Astrocyte (in vitro differentiated cells and primary cell): Measurements from ENCODE around the gene KRTAP25-1. TPM values are rescaled to one million over a fixed set of nuclear protein-coding genes. Genes with fewer than 3 reads are reported as not detected.

Experiments used
- DNase-seq: peaks from one replicate; pipeline ENCODE4 v3.0.0-alpha.2; 2010; ENCODE audit warnings: low read depth
- FAIRE-seq: peaks from 2 replicates; lab custom pipeline; 2011; peaks lifted over from hg19 to GRCh38; lab: Jason Lieb, UNC
- H2AFZ ChIP-seq: 2 replicates; pipeline ENCODE4 v1.6.0; 2012; ENCODE audit warnings: low read depth, low read length, inconsistent platforms
- H3K27ac ChIP-seq: 2 replicates; pipeline ENCODE4 v1.5.1; 2011; ENCODE audit warnings: low read depth, low read length, inconsistent platforms
- H3K27me3 ChIP-seq: 2 replicates; pipeline ENCODE4 v1.6.0; 2011; ENCODE audit warnings: low read length, inconsistent platforms; ENCODE audit not compliant: insufficient read depth
- H3K36me3 ChIP-seq: 2 replicates; pipeline ENCODE4 v1.5.1; 2011; ENCODE audit warnings: low read length, inconsistent platforms; ENCODE audit not compliant: insufficient read depth
- H3K4me1 ChIP-seq: 2 replicates; pipeline ENCODE4 v1.5.1; 2011; ENCODE audit warnings: low read length, inconsistent platforms; ENCODE audit not compliant: insufficient read depth
- H3K4me2 ChIP-seq: 2 replicates; pipeline ENCODE4 v1.6.0; 2012; ENCODE audit warnings: low read length, inconsistent platforms
- H3K4me3 ChIP-seq: 2 replicates; pipeline ENCODE4 v1.5.1; 2011; ENCODE audit warnings: low read depth, mild to moderate bottlenecking, low read length, inconsistent platforms; ENCODE audit not compliant: insufficient read depth
- H3K79me2 ChIP-seq: 2 replicates; pipeline ENCODE4 v1.6.0; 2012; ENCODE audit warnings: mild to moderate bottlenecking, low read length, inconsistent platforms; ENCODE audit not compliant: insufficient read depth
- H3K9ac ChIP-seq: 2 replicates; pipeline ENCODE4 v1.6.0; 2012; ENCODE audit warnings: mild to moderate bottlenecking, low read length, inconsistent platforms
- H3K9me3 ChIP-seq: 2 replicates; pipeline ENCODE4 v1.5.1; 2012; ENCODE audit warnings: low read depth, mild to moderate bottlenecking, low read length, inconsistent platforms; ENCODE audit not compliant: insufficient read depth
- H4K20me1 ChIP-seq: 2 replicates; pipeline ENCODE4 v1.6.0; 2012; ENCODE audit warnings: low read length, inconsistent platforms; ENCODE audit not compliant: insufficient read depth
- H3K27ac Mint-ChIP-seq: one replicate; pipeline ENCODE4 v1.8.0; 2021; ENCODE audit warnings: mild to moderate bottlenecking, mixed read lengths; ENCODE audit not compliant: unreplicated experiment
- H3K27me3 Mint-ChIP-seq: one replicate; pipeline ENCODE4 v1.8.0; 2021; ENCODE audit warnings: low read depth, mixed read lengths; ENCODE audit not compliant: unreplicated experiment
- H3K36me3 Mint-ChIP-seq: one replicate; pipeline ENCODE4 v1.8.0; 2021; ENCODE audit warnings: low read depth, mixed read lengths; ENCODE audit not compliant: unreplicated experiment
- H3K4me1 Mint-ChIP-seq: one replicate; pipeline ENCODE4 v1.8.0; 2021; ENCODE audit warnings: low read depth, mixed read lengths; ENCODE audit not compliant: unreplicated experiment
- H3K4me3 Mint-ChIP-seq: one replicate; pipeline ENCODE4 v1.8.0; 2021; ENCODE audit warnings: mild to moderate bottlenecking, moderate library complexity, mixed read lengths; ENCODE audit not compliant: unreplicated experiment
- H3K9me3 Mint-ChIP-seq: one replicate; pipeline ENCODE4 v1.8.0; 2021; ENCODE audit warnings: mild to moderate bottlenecking, mixed read lengths; ENCODE audit not compliant: unreplicated experiment
- EZH2 ChIP-seq: IDR thresholded peaks from 2 replicates; pipeline ENCODE4 v1.6.1; 2012; ENCODE audit warnings: mild to moderate bottlenecking, low read length, inconsistent platforms; ENCODE audit not compliant: insufficient read depth
- total RNA-seq: library from RNA; stranded (reverse); gene quantifications from 2 replicates; pipeline ENCODE4 v1.2.1, GENCODE V29; 2021
- TF ChIP-seq, protein P1 (sequence below): IDR thresholded peaks from 2 replicates; pipeline ENCODE4 v1.5.1; 2011; ENCODE audit warnings: low read depth, mild to moderate bottlenecking, inconsistent platforms, low read length, moderate library complexity; ENCODE audit not compliant: insufficient read depth

KRTAP25-1 gene
- total RNA-seq, 1 donor from 2014 or later: not detected

DNA sequence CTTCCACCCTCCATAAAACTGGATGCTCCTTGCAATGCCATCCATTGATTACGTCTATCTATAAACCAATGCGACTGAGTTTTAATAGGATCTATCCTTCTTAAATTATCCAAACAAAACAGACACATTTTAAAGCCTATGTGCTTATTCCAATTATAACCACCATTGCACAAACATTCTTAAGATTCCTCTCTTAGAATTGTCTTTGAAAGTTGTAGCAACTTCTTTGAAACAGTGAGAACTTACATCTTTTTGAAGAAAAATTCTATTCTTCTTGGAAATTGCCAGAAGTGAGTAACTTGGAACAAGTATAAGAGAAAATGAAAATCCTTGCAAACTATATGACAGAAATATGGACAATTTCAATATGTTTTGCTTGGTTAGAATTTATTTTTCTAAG lies 30.9 kb upstream of the KRTAP25-1 start, which contains the start of gene KRTAP26-1:
Gene KRTAP26-1 (minus strand): TSS at position 101 of the 400 bp plus-strand sequence. CDS start 280 bp downstream, outside the sequence.
- Histone ChIP-seq H4K20me1 (no peaks in the 10 kb centered on the region), H3K4me2 (no peak within 1 kb of the TSS), H2AFZ (no peak within 1 kb of the TSS), H3K9ac (no peak within 1 kb of the TSS), H3K79me2 (no peaks in the 10 kb centered on the region), H3K27ac (no peak within 1 kb of the TSS), H3K27me3 (no peaks in the 10 kb centered on the region), H3K36me3 (no peaks in the 10 kb centered on the region), H3K4me3 (no peak within 1 kb of the TSS), H3K4me1 (no peaks in the 10 kb centered on the region), H3K9me3 (no peaks in the 10 kb centered on the region)
- FAIRE-seq (no peak), DNase-seq (no peak)
- Mint-ChIP-seq H3K27ac (no peak within 1 kb of the TSS), H3K36me3 (no peaks in the 10 kb centered on the region), H3K4me3 (no peak within 1 kb of the TSS), H3K4me1 (no peaks in the 10 kb centered on the region), H3K9me3 (no peaks in the 10 kb centered on the region), H3K27me3 (no peaks in the 10 kb centered on the region)
- TF ChIP-seq, protein P1, sequence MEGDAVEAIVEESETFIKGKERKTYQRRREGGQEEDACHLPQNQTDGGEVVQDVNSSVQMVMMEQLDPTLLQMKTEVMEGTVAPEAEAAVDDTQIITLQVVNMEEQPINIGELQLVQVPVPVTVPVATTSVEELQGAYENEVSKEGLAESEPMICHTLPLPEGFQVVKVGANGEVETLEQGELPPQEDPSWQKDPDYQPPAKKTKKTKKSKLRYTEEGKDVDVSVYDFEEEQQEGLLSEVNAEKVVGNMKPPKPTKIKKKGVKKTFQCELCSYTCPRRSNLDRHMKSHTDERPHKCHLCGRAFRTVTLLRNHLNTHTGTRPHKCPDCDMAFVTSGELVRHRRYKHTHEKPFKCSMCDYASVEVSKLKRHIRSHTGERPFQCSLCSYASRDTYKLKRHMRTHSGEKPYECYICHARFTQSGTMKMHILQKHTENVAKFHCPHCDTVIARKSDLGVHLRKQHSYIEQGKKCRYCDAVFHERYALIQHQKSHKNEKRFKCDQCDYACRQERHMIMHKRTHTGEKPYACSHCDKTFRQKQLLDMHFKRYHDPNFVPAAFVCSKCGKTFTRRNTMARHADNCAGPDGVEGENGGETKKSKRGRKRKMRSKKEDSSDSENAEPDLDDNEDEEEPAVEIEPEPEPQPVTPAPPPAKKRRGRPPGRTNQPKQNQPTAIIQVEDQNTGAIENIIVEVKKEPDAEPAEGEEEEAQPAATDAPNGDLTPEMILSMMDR: no peak
- TF ChIP-seq EZH2: no peak

DNA sequence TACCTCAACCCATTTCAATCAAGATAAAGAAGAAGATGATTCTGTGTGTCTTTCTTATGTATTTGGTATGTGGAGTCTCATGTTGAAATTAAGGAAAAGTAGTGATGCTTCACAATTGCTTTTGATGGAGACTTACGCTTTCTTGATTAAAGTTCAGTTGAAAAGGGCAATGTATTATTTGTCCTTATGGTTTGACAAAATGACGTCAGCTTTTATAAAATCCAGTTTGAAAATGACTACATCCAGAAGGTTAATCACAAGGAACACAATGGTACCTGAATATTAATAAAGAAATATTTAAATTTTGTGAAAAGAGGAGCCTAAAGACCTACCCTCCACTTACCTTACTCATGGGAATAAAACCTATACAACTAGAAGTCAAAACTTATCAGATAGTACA lies 26.4 kb upstream of the KRTAP25-1 start:
- H3K4me2 ChIP-seq: no peak overlapping the region
- no peak for DNase-seq
- TF ChIP-seq EZH2: no peak
- TF ChIP-seq, protein P1: no peak
- no peaks in the 10 kb centered on the region for H3K36me3 ChIP-seq
- H4K20me1 ChIP-seq: no peaks in the 10 kb centered on the region
- no peaks in the 10 kb centered on the region for H3K9me3 ChIP-seq
- no peak for FAIRE-seq
- no peaks in the 10 kb centered on the region for H3K79me2 ChIP-seq
- no peaks in the 10 kb centered on the region for H3K27me3 Mint-ChIP-seq
- no peak overlapping the region for H3K9ac ChIP-seq
- no peak overlapping the region for H3K4me3 ChIP-seq
- no peak overlapping the region for H3K27ac ChIP-seq
- no peak overlapping the region for H3K4me3 Mint-ChIP-seq
- H3K27ac Mint-ChIP-seq: no peak overlapping the region
- no peaks in the 10 kb centered on the region for H3K4me1 Mint-ChIP-seq
- no peaks in the 10 kb centered on the region for H3K27me3 ChIP-seq
- no peak overlapping the region for H2AFZ ChIP-seq
- H3K36me3 Mint-ChIP-seq: no peaks in the 10 kb centered on the region
- H3K4me1 ChIP-seq: no peaks in the 10 kb centered on the region
- H3K9me3 Mint-ChIP-seq: no peaks in the 10 kb centered on the region

DNA sequence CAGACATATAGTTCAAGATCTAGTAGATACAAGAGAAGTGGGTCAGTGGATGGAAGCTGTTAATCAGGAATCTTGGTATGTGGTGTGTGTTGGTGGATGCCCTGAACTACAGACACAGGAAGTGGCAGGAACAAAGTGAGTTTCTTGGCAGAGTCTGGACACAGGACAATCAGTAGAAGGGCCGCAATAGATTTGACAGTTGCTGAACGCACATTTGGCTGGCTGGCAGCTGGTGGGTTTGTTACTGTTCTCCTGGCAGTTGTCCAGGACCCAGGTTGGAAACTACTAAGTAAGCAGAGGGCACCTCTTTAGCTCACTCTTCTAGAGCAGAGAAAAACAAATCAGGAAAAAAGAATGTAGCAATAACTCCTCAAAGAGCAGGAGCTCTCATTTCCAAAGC lies 17.6 kb upstream of the KRTAP25-1 start:
- no peak overlapping the region for H2AFZ ChIP-seq
- Mint-ChIP-seq H3K4me1 (peaks cover 4% of the 10 kb centered on the region), H3K27ac (no peak overlapping the region), H3K27me3 (no peaks in the 10 kb centered on the region), H3K9me3 (no peaks in the 10 kb centered on the region), H3K4me3 (no peak overlapping the region), H3K36me3 (no peaks in the 10 kb centered on the region)
- no peaks in the 10 kb centered on the region for H3K36me3 ChIP-seq
- H4K20me1 ChIP-seq: no peaks in the 10 kb centered on the region
- H3K4me3 ChIP-seq: no peak overlapping the region
- no peaks in the 10 kb centered on the region for H3K27me3 ChIP-seq
- no peaks in the 10 kb centered on the region for H3K4me1 ChIP-seq
- FAIRE-seq: no peak
- H3K4me2 ChIP-seq: no peak overlapping the region
- H3K9me3 ChIP-seq: no peaks in the 10 kb centered on the region
- no peak for TF ChIP-seq EZH2
- TF ChIP-seq, protein P1: no peak
- H3K9ac ChIP-seq: no peak overlapping the region
- no peaks in the 10 kb centered on the region for H3K79me2 ChIP-seq
- DNase-seq: no peak
- no peak overlapping the region for H3K27ac ChIP-seq
